Spleen (tissue), 11 donors: ENCODE measurements around the gene HRH2. TPM values are rescaled to one million over a fixed set of nuclear protein-coding genes. Genes with fewer than 3 reads are reported as not detected.

Experiments used
- DNase-seq: peaks from one replicate; pipeline ENCODE4 v3.0.0-alpha.2; 2020
- H3K27ac ChIP-seq, 8 donors: fragments of 200-600 bp; sonication (generic) in 7 of 8; 1 replicate in 4 of 8; 2 replicates in 4 of 8; pipeline versions ENCODE4 v1.5.0 to v1.8.0; 2016 to 2021; ENCODE audit warnings: inconsistent platforms in 4 of 8, mild to moderate bottlenecking in 4 of 8, moderate library complexity in 1 of 8
- H3K27me3 ChIP-seq, 7 donors: fragments of 200-600 bp; sonication (generic) in 6 of 7; replicated peaks in 1 of 7; 1 replicate in 4 of 7; 2 replicates in 3 of 7; pipeline versions ENCODE4 v1.5.0 to v1.8.0; 2016 to 2021; ENCODE audit warnings: inconsistent platforms in 3 of 7, mild to moderate bottlenecking in 1 of 7
- H3K36me3 ChIP-seq, 6 donors: fragments of 200-600 bp; sonication (generic) in 5 of 6; 1 replicate in 4 of 6; 2 replicates in 2 of 6; pipeline versions ENCODE4 v1.5.0 to v1.8.0; 2016 to 2021; ENCODE audit warnings: inconsistent platforms in 2 of 6
- H3K4me1 ChIP-seq, 6 donors: fragments of 200-600 bp; sonication (generic) in 5 of 6; 1 replicate in 3 of 6; 2 replicates in 3 of 6; pipeline versions ENCODE4 v1.5.0 to v1.8.0; 2016 to 2021; ENCODE audit warnings: inconsistent platforms in 3 of 6
- H3K4me3 ChIP-seq, 8 donors: fragments of 200-600 bp; sonication (generic) in 7 of 8; 1 replicate in 4 of 8; 2 replicates in 4 of 8; pipeline versions ENCODE4 v1.5.0 to v1.8.0; 2016 to 2021; ENCODE audit warnings: inconsistent platforms in 4 of 8, mild to moderate bottlenecking in 4 of 8, moderate library complexity in 2 of 8
- H3K9me3 ChIP-seq, 8 donors: fragments of 200-600 bp; sonication (generic) in 7 of 8; 1 replicate in 4 of 8; 2 replicates in 4 of 8; pipeline versions ENCODE4 v1.5.0 to v1.8.0; 2016 to 2021; ENCODE audit warnings: inconsistent platforms in 4 of 8
- POLR2A ChIP-seq, 3 donors: fragments of 450-650 bp; IDR thresholded peaks; one replicate each; pipeline ENCODE4 v1.5.1; 2017; ENCODE audit warnings: antibody characterized with exemption in 3 of 3, mild to moderate bottlenecking in 1 of 3
- POLR2AphosphoS5 ChIP-seq, 3 donors: sonication (generic); formaldehyde crosslinking; IDR thresholded peaks; one replicate each; pipeline ENCODE4 v1.5.1; 2017; ENCODE audit warnings: antibody characterized with exemption in 3 of 3
- WGBS, 5 donors: extraction: QIAGEN DNeasy Blood & Tissue Kit in 3 of 5; methylation state at CpG; one replicate each; pipeline versions ENCODE4 v1.1.5 to v1.1.7; 2013 to 2018; 5-methylcytosine and 5-hydroxymethylcytosine counted together
- intact Hi-C: fragments of 100-400 bp; cut with DNase I; formaldehyde crosslinking; loops from one replicate; pipeline ENCODE4 v1.15.0; 2023; ENCODE audit warnings: low total_unique reads
- polyA plus RNA-seq, 3 donors: library from polyadenylated mRNA; stranded (reverse); fragments of 200-250 nt; gene quantifications; one replicate each; pipeline ENCODE4 v1.2.1, GENCODE V29; 2013
- total RNA-seq, 7 donors: library from RNA; depleted of rRNA in 3 of 7; stranded (reverse); fragments of >200 nt in 3 of 7; fragmentation: NEBNext Ultra II Directional in 4 of 7; extraction: Animal tissue kit (Norgen Biotek cat#: 25700) in 4 of 7; gene quantifications; one replicate each; pipeline versions ENCODE4 v1.1.0 to v1.2.1, GENCODE V29; 2016 to 2021
- TF ChIP-seq, protein P1 (sequence below), 11 experiments: fragments of 200-600 bp in 7 of 11; fragments of 450-650 bp in 4 of 11; sonication (generic) in 4 of 11; IDR thresholded peaks in 8 of 11; conservative IDR thresholded peaks in 3 of 11; 1 replicate in 7 of 11; 2 replicates in 4 of 11; pipeline versions ENCODE4 v1.4.0 to v1.8.0; 2016 to 2021; ENCODE audit warnings: antibody characterized with exemption in 11 of 11, inconsistent platforms in 4 of 11, mild to moderate bottlenecking in 1 of 11
- donor health status: healthy with polysubstance abuse.
- donor health status: DM: no; HTN: no; CAD: no; lungs with moderate emphysema.
- donor health status: DM: no; HTN: no; CAD: no.
- donor health status: Bipolar disorder and iron deficiency.
- donor health status: healthy.
- donor health status: DM: no; HTN: no; CAD: no.
- donor health status: DM: yes; HTN: yes; CAD: no.

Gene HRH2
- total and polyA plus RNA-seq, 10 donors = 1.9 to 85.2 (median 22.3) TPM

DNA sequence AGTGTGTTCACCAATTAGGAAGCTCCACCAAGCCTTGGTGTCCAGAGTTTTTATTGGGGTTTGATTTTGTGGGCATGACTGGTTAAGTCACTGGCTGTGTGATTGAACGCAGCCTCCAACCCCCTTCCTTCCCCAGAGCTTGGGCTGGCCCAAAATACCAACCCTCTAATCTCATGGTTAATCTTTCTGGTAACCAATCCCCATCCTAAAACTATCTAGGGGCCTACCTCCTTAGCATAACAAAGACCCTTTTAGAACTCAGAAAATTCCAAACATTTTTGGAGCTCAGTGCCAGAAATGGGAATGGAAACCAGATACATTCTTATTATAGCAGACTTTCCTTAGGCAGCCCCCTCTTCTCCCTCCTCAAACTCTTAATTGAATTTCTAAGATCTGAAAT lies 35.9 kb upstream of the HRH2 start:
- TF ChIP-seq, protein P1, sequence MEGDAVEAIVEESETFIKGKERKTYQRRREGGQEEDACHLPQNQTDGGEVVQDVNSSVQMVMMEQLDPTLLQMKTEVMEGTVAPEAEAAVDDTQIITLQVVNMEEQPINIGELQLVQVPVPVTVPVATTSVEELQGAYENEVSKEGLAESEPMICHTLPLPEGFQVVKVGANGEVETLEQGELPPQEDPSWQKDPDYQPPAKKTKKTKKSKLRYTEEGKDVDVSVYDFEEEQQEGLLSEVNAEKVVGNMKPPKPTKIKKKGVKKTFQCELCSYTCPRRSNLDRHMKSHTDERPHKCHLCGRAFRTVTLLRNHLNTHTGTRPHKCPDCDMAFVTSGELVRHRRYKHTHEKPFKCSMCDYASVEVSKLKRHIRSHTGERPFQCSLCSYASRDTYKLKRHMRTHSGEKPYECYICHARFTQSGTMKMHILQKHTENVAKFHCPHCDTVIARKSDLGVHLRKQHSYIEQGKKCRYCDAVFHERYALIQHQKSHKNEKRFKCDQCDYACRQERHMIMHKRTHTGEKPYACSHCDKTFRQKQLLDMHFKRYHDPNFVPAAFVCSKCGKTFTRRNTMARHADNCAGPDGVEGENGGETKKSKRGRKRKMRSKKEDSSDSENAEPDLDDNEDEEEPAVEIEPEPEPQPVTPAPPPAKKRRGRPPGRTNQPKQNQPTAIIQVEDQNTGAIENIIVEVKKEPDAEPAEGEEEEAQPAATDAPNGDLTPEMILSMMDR (IDR thresholded peaks at IDR 0.05 in 8 of 11, conservative IDR thresholded peaks at IDR 0.05 in 3 of 11) = no peak
- TF ChIP-seq POLR2AphosphoS5 (IDR thresholded peaks at IDR 0.05) (no peak), POLR2A (IDR thresholded peaks at IDR 0.05) (no peak)
- intact Hi-C loops = no loop called here

DNA sequence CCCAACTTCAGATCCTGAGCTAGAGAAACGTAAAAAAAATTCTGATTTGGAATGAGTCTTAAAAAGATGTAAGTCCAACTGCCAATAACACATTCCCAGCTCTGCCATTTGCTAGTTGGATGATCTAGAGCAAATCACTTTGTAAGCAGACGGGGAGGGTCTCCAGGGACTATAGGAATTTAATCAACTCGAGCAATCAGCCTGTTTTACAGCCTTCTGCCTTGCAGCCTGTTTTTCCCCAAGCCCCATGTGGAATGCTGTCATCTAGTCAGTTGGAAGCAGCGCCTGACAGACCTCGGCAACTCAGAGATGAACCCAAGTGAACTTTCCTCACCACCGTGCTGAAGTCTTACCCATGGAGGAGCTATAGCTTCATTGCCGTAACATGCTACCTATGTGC lies 34.8 kb upstream of the HRH2 start:
- H3K9me3 ChIP-seq = peaks cover 0 to 29% (median 18%) of the 10 kb centered on the region in 8 donors
- no peak overlapping the region for H3K27ac ChIP-seq
- intact Hi-C loops = no loop called here
- no peaks in the 10 kb centered on the region for H3K27me3 ChIP-seq
- H3K4me3 ChIP-seq = no peak overlapping the region
- WGBS, 5 donors = 64 to 83% (median 72%) methylated on average over 7 of the region's 7 CpGs
- H3K36me3 ChIP-seq = no peaks in the 10 kb centered on the region
- TF ChIP-seq POLR2AphosphoS5 (IDR thresholded peaks at IDR 0.05) (no peak), POLR2A (IDR thresholded peaks at IDR 0.05) (no peak)
- TF ChIP-seq, protein P1 (IDR thresholded peaks at IDR 0.05 in 8 of 11, conservative IDR thresholded peaks at IDR 0.05 in 3 of 11) = no peak
- peaks cover 0 to 15% (median 3%) of the 10 kb centered on the region in 6 donors for H3K4me1 ChIP-seq
- DNase-seq = no peak

More for the DNA sequence above, 35.9 kb upstream of the HRH2 start:
- no peak for DNase-seq
- Histone ChIP-seq H3K27ac (no peak overlapping the region), H3K27me3 (no peaks in the 10 kb centered on the region), H3K9me3 (peaks cover 0 to 27% (median 18%) of the 10 kb centered on the region in 8 donors), H3K4me3 (no peak overlapping the region), H3K4me1 (peaks cover 0 to 27% (median 5%) of the 10 kb centered on the region in 6 donors), H3K36me3 (no peaks in the 10 kb centered on the region)
- WGBS, 5 donors = 75 to 89% (median 77%) methylated on average over 1 of the region's 1 CpG

DNA sequence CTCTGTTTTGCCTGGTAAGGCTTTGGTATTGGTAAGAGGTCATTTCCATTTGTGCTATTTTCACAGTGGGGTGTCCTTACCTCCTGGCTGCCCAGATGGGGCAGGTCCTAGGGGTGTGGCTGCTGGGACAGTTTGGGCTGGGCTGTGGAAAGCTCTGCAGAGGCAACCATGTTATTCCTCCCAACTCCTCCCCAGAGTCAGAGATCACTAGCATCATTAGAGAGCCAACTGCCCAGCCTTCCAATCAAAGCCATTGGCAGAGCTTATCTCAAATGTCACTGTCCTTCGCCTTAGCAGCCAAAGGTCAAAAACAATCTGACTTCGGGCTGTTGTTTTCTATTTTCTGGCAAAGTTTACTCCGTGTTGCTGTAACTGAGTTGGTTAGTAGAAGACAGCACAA lies 33.6 kb upstream of the HRH2 start:
- 58 to 91% (median 76%) methylated on average over 3 of the region's 3 CpGs for WGBS, 5 donors
- Histone ChIP-seq H3K27ac (no peak overlapping the region), H3K9me3 (peaks cover 0 to 35% (median 21%) of the 10 kb centered on the region in 8 donors), H3K27me3 (no peaks in the 10 kb centered on the region), H3K4me1 (peaks cover 0 to 3% (median 0%) of the 10 kb centered on the region in 6 donors), H3K4me3 (no peak overlapping the region), H3K36me3 (no peaks in the 10 kb centered on the region)
- DNase-seq = no peak
- intact Hi-C loops = no loop called here
- TF ChIP-seq, protein P1 (IDR thresholded peaks at IDR 0.05 in 8 of 11, conservative IDR thresholded peaks at IDR 0.05 in 3 of 11) = no peak
- no peak for TF ChIP-seq POLR2A (IDR thresholded peaks at IDR 0.05)
- TF ChIP-seq POLR2AphosphoS5 (IDR thresholded peaks at IDR 0.05) = no peak

DNA sequence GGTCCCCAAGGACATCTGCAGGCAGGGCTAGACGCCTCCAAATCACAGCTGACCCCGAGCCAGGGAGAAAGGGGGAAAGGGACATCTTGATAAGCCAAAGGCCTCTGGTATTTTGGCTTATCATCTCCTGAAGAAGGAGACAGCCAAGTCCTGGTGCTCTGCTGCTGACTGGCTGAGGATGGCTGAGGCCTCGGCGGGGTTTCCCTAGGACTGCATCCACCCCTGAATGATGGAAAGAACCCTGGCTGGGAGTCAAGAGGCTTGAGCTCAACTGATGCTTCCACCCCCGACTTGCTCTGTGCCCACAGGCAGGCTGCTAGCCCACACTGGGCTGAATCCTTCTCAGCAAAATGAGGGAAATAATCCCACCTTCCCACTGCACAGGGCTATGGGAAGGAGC lies 30.9 kb upstream of the HRH2 start:
- no peaks in the 10 kb centered on the region for H3K27me3 ChIP-seq
- TF ChIP-seq POLR2AphosphoS5 (IDR thresholded peaks at IDR 0.05) (no peak), POLR2A (IDR thresholded peaks at IDR 0.05) (no peak)
- TF ChIP-seq, protein P1 (IDR thresholded peaks at IDR 0.05 in 8 of 11, conservative IDR thresholded peaks at IDR 0.05 in 3 of 11) = no peak
- intact Hi-C loops = no loop called here
- no peak for DNase-seq
- WGBS, 5 donors = 71 to 82% (median 78%) methylated on average over 4 to 5 of the region's 5 CpGs
- peaks cover 0 to 42% (median 32%) of the 10 kb centered on the region in 8 donors for H3K9me3 ChIP-seq
- H3K27ac ChIP-seq = no peak overlapping the region
- H3K36me3 ChIP-seq = no peaks in the 10 kb centered on the region
- H3K4me3 ChIP-seq = no peak overlapping the region
- no peaks in the 10 kb centered on the region for H3K4me1 ChIP-seq
